Stomach (tissue), 9 donors: Measurements from ENCODE around the gene MAP3K13. TPM values are rescaled to one million over a fixed set of nuclear protein-coding genes. Genes with fewer than 3 reads are reported as not detected.
A peak's percentile ranks its signal among the peaks of the same experiment; 100 is the strongest.

Experiments used
- DNase-seq, 2 donors: peaks; one replicate each; pipeline versions ENCODE4 v3.0.0 to v3.0.0-alpha.2; 2013 to 2019
- H3K27ac ChIP-seq, 5 donors: fragments of 200-600 bp in 4 of 5; sonication (generic) in 4 of 5; one replicate each; pipeline ENCODE4 v1.5.1; 2013 to 2019; ENCODE audit warnings: mild to moderate bottlenecking in 1 of 5, moderate library complexity in 1 of 5
- H3K27me3 ChIP-seq, 3 donors: fragments of 200-600 bp; sonication (generic); one replicate each; pipeline ENCODE4 v1.5.1; 2017 to 2019; ENCODE audit warnings: mixed run types in 1 of 3
- H3K36me3 ChIP-seq, 4 donors: fragments of 200-600 bp; sonication (generic); 1 replicate in 3 of 4; 2 replicates in 1 of 4; pipeline ENCODE4 v1.5.1; 2016 to 2019
- H3K4me1 ChIP-seq, 4 donors: fragments of 200-600 bp; sonication (generic); one replicate each; pipeline ENCODE4 v1.5.1; 2016 to 2019
- H3K4me3 ChIP-seq, 4 donors: fragments of 200-600 bp; sonication (generic) in 3 of 4; one replicate each; pipeline ENCODE4 v1.5.1; 2016 to 2019; ENCODE audit warnings: mild to moderate bottlenecking in 1 of 4
- H3K9me3 ChIP-seq, 4 donors: fragments of 200-600 bp; sonication (generic); one replicate each; pipeline ENCODE4 v1.5.1; 2016 to 2019
- EP300 ChIP-seq: sonication (generic); formaldehyde crosslinking; IDR thresholded peaks from one replicate; pipeline ENCODE4 v1.6.1; 2017; ENCODE audit warnings: antibody characterized with exemption
- POLR2A ChIP-seq, 4 donors: fragments of 450-650 bp; IDR thresholded peaks; one replicate each; pipeline ENCODE4 v1.6.1; 2016; ENCODE audit warnings: antibody characterized with exemption in 4 of 4, control low read depth in 2 of 4, mild to moderate bottlenecking in 1 of 4, moderate library complexity in 1 of 4
- POLR2AphosphoS5 ChIP-seq, 3 donors: sonication (generic); formaldehyde crosslinking; IDR thresholded peaks; one replicate each; pipeline ENCODE4 v1.6.1; 2016; ENCODE audit warnings: antibody characterized with exemption in 3 of 3
- WGBS, 5 donors: extraction: QIAGEN DNeasy Blood & Tissue Kit in 3 of 5; methylation state at CpG; one replicate each; pipeline versions ENCODE4 v1.1.5 to v1.1.7; 2013 to 2018; 5-methylcytosine and 5-hydroxymethylcytosine counted together
- intact Hi-C: fragments of 100-400 bp; cut with DNase I; formaldehyde crosslinking; loops from one replicate; pipeline ENCODE4 v1.15.1; 2023; ENCODE audit warnings: low total_unique reads
- polyA plus RNA-seq, 3 donors: library from polyadenylated mRNA; stranded (reverse); fragments of 200-250 nt; gene quantifications; one replicate each; pipeline ENCODE4 v1.2.3, GENCODE V29; 2013
- total RNA-seq, 5 donors: library from RNA; depleted of rRNA; stranded (reverse); fragments of >200 nt; gene quantifications; one replicate each; pipeline versions ENCODE4 v1.1.0 to v1.2.3, GENCODE V29; 2014 to 2016
- TF ChIP-seq, protein P1 (sequence below), 7 experiments: fragments of 450-650 bp in 4 of 7; fragments of 200-600 bp in 3 of 7; sonication (generic) in 3 of 7; IDR thresholded peaks; one replicate each; pipeline ENCODE4 v1.5.1; 2016 to 2019; ENCODE audit warnings: antibody characterized with exemption in 7 of 7, control low read depth in 2 of 7, mild to moderate bottlenecking in 1 of 7
- donor health status: healthy with polysubstance abuse.
- donor health status: Bipolar disorder and iron deficiency.
- donor health status: healthy.

The MAP3K13 gene
- total and polyA plus RNA-seq, 8 donors: 11.7 to 315 (median 31.0) TPM

DNA sequence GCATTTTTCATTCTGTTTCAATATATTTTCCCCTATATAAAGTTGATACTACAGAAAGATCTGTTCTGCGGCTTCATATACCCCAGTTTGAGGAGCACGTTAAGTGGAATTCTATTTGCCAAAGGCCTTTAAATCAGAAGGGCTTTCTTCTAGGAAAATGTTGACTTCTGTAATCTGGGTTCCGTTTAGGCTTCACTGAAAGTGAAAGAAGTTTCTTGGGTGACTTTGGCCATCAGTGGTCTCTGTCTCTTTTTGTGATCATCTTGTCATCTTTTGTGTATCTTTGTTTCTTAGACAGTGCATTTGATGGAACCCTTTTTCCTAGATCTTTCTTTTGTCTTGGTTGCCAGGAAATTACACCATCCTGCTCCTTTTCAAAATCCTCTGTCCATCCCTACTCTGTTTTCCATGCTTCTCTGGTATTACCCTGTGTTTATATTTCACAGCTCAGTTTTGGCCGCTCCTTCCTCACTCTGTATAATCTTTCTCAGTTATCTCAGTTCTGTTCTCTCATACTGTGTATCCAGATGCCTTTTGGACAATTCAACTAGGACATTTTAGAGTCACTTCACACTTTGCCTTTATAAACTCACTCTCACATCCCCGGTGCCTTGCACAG, 40.7 kb upstream of the MAP3K13 start:
- intact Hi-C loops: no loop called here
- DNase-seq: no peak
- Histone ChIP-seq H3K4me3 (no peak overlapping the region), H3K4me1 (peaks cover 0 to 37% (median 10%) of the 10 kb centered on the region in 4 donors), H3K27me3 (no peaks in the 10 kb centered on the region), H3K36me3 (no peaks in the 10 kb centered on the region), H3K27ac (no peak overlapping the region), H3K9me3 (no peaks in the 10 kb centered on the region)
- no peak for TF ChIP-seq EP300
- TF ChIP-seq, protein P1, sequence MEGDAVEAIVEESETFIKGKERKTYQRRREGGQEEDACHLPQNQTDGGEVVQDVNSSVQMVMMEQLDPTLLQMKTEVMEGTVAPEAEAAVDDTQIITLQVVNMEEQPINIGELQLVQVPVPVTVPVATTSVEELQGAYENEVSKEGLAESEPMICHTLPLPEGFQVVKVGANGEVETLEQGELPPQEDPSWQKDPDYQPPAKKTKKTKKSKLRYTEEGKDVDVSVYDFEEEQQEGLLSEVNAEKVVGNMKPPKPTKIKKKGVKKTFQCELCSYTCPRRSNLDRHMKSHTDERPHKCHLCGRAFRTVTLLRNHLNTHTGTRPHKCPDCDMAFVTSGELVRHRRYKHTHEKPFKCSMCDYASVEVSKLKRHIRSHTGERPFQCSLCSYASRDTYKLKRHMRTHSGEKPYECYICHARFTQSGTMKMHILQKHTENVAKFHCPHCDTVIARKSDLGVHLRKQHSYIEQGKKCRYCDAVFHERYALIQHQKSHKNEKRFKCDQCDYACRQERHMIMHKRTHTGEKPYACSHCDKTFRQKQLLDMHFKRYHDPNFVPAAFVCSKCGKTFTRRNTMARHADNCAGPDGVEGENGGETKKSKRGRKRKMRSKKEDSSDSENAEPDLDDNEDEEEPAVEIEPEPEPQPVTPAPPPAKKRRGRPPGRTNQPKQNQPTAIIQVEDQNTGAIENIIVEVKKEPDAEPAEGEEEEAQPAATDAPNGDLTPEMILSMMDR (IDR thresholded peaks at IDR 0.05): no peak
- no peak for TF ChIP-seq POLR2A (IDR thresholded peaks at IDR 0.05)
- no peak for TF ChIP-seq POLR2AphosphoS5 (IDR thresholded peaks at IDR 0.05)
- 67 to 72% (median 69%) methylated on average over 5 of the region's 5 CpGs for WGBS, 5 donors

DNA sequence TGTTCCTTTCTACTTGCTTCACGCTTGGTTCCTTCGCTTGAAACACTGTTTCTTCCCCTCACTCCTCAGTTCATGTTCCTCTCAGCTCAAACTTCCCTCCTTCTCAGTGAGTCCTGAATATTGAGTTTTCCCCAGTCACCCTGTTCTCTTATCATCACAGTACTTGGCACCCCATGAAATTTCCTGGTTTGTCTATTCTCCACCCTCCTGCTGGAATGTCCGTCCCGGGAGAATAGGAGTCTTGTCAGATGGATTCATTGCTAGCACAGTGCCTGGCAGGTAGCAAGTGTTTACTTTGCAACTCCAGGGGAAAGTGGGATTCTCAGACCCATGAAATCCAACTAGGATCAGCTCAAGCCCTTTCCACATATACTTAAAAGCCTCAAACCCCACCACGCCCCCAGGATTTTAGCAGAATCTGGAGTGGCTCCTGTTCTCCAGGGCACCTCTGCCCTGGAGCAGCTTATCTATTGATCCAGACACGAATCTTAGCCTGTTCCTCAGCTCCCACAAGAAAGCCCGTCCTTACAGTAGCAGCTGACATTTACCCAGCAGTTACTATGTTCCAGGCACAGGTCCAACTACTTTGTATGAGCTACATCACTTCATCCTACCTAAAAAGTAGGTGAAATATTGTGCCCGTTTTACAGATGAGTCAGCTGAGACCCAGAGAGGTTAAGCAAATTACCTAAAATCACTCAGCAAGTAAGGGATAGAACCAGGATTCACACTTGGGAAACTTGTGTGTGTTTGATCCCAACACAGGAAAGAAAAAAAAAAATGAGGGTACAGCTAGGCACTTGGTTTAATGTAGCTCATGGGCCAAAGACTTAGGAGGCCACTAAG, 36.8 kb upstream of the MAP3K13 start:
- H3K27ac ChIP-seq: peak overlapping the region in 4 of 5 donors; percentile 48 to 76 (median 60)
- no peaks in the 10 kb centered on the region for H3K36me3 ChIP-seq
- H3K27me3 ChIP-seq: no peaks in the 10 kb centered on the region
- intact Hi-C loops: no loop called here
- TF ChIP-seq EP300 (no peak), POLR2AphosphoS5 (IDR thresholded peaks at IDR 0.05) (peak in 1 of 3 donors; percentile 40)
- H3K4me1 ChIP-seq: peaks cover 0 to 33% (median 5%) of the 10 kb centered on the region in 4 donors
- H3K9me3 ChIP-seq: no peaks in the 10 kb centered on the region
- peak; percentile 28 to 31 for DNase-seq
- no peak overlapping the region for H3K4me3 ChIP-seq
- 33 to 53% (median 46%) methylated on average over 8 of the region's 8 CpGs for WGBS, 5 donors

DNA sequence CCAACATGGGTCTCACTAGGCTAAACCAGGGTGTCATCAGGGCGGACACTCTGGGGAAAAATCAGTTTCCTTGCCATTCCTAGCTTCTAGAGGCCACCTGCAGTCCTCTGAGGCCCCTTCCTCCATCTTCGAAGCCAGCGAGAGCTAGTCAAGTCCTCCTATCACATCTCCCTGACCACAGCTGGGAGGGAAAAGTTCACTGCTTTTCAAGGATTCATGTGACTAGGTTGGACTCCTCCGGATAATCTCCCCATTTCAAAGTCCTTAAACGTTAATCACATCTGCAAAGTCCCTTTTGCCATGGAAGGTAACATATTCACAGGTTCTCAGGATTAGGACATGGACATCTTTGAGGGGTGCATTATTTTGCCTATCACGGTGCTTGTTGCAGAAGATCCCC, 35.9 kb upstream of the MAP3K13 start:
- TF ChIP-seq, protein P1 (IDR thresholded peaks at IDR 0.05): no peak
- TF ChIP-seq POLR2A (IDR thresholded peaks at IDR 0.05) (no peak), EP300 (no peak), POLR2AphosphoS5 (IDR thresholded peaks at IDR 0.05) (no peak)
- Histone ChIP-seq H3K9me3 (no peaks in the 10 kb centered on the region), H3K36me3 (no peaks in the 10 kb centered on the region), H3K27me3 (no peaks in the 10 kb centered on the region), H3K4me1 (peaks cover 0 to 36% (median 7%) of the 10 kb centered on the region in 4 donors), H3K4me3 (no peak overlapping the region), H3K27ac (peak overlapping the region in 2 of 5 donors; percentile 59 to 86)
- DNase-seq: peak in 1 of 2 donors; percentile 22
- 57 to 66% (median 63%) methylated on average over 6 of the region's 6 CpGs for WGBS, 5 donors
- intact Hi-C loops: no loop called here

DNA sequence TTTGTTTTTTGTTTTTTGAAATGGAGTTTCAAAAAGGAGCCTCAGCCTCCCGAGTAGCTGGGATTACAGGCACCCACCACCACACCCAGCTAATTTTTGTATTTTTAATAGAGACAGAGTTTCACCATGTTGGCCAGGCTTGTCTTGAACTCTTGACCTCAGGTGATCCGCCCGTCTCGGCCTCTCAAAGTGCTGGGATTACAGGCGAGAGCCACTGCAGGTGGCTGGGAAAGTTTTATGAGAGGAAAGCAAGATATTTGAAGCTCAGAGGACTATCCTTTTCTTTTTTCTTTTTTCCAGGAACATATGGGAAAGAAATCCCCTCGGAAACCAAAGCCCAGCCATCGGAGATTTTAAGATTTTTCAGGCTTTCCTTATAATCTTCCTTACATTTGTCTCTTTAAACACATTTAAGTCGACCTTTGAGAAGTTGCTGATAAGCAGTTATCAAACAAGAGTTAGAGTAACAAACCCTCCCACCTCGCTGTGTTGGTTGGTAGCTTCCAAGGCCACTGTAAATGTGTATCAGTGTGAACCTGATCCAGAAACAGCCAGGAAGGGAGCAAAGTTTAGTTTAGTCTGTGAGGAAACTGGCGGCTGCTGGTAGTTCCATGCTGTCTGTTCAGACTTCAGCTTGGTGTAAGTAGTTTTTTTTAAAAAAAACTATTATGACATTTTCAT, 34.5 kb upstream of the MAP3K13 start:
- WGBS, 5 donors: 28 to 57% (median 39%) methylated on average over 10 of the region's 10 CpGs
- intact Hi-C loops: no loop called here
- H3K9me3 ChIP-seq: no peaks in the 10 kb centered on the region
- peaks cover 0 to 41% (median 8%) of the 10 kb centered on the region in 4 donors for H3K4me1 ChIP-seq
- DNase-seq: peak; percentile 72 to 89
- no peaks in the 10 kb centered on the region for H3K27me3 ChIP-seq
- H3K36me3 ChIP-seq: no peaks in the 10 kb centered on the region
- peak overlapping the region; percentile 17 to 43 (median 30) for H3K4me3 ChIP-seq
- TF ChIP-seq, protein P1 (IDR thresholded peaks at IDR 0.05): no peak
- TF ChIP-seq POLR2A (IDR thresholded peaks at IDR 0.05): peak in 1 of 4 donors; percentile 41
- TF ChIP-seq POLR2AphosphoS5 (IDR thresholded peaks at IDR 0.05): peak in 2 of 3 donors; percentile 89 to 90
- TF ChIP-seq EP300: no peak
- peak overlapping the region; percentile 71 to 86 (median 74) for H3K27ac ChIP-seq
